GM23248 (cell line): ENCODE data around the gene JAGN1. TPM values are rescaled to one million over a fixed set of nuclear protein-coding genes. Genes with fewer than 3 reads are reported as not detected.

Experiments
- DNase-seq: peaks from one replicate; pipeline ENCODE4 v3.0.0-alpha.2; 2015
- H2AFZ ChIP-seq: fragments of 200-600 bp; sonication (generic); 2 replicates; pipeline ENCODE4 v1.6.1; 2016; ENCODE audit warnings: antibody characterized with exemption
- H3F3A ChIP-seq: fragments of 200-600 bp; sonication (generic); 2 replicates; pipeline ENCODE4 v1.6.1; 2016; ENCODE audit warnings: mild to moderate bottlenecking, antibody characterized with exemption, mixed run types; ENCODE audit not compliant: insufficient read depth
- H3K27ac ChIP-seq: fragments of 200-600 bp; sonication (generic); 2 replicates; pipeline ENCODE4 v1.5.1; 2016; ENCODE audit warnings: mild to moderate bottlenecking
- H3K27me3 ChIP-seq: fragments of 200-600 bp; sonication (generic); replicated peaks from 2 replicates; pipeline ENCODE4 v1.6.1; 2016; ENCODE audit warnings: mild to moderate bottlenecking; ENCODE audit not compliant: insufficient read depth
- H3K36me3 ChIP-seq: fragments of 200-600 bp; sonication (generic); 2 replicates; pipeline ENCODE4 v1.6.1; 2016; ENCODE audit warnings: low read depth, mild to moderate bottlenecking
- H3K4me1 ChIP-seq: fragments of 200-600 bp; sonication (generic); 2 replicates; pipeline ENCODE4 v1.6.1; 2016; ENCODE audit warnings: mild to moderate bottlenecking; ENCODE audit not compliant: insufficient read depth
- H3K4me2 ChIP-seq: fragments of 200-600 bp; sonication (generic); one replicate; pipeline ENCODE4 v1.6.1; 2016; ENCODE audit warnings: mild to moderate bottlenecking; ENCODE audit not compliant: unreplicated experiment
- H3K4me3 ChIP-seq: fragments of 200-600 bp; sonication (generic); 2 replicates; pipeline ENCODE4 v1.5.1; 2016; ENCODE audit warnings: mild to moderate bottlenecking
- H3K79me2 ChIP-seq: fragments of 200-600 bp; sonication (generic); 2 replicates; pipeline ENCODE4 v1.6.1; 2016; ENCODE audit warnings: mild to moderate bottlenecking; ENCODE audit not compliant: insufficient read depth
- H3K9ac ChIP-seq: fragments of 200-600 bp; sonication (generic); 2 replicates; pipeline ENCODE4 v1.6.1; 2016; ENCODE audit warnings: mild to moderate bottlenecking
- H3K9me2 ChIP-seq: fragments of 200-600 bp; sonication (generic); 2 replicates; pipeline ENCODE4 v1.6.1; 2016; ENCODE audit warnings: mixed run types, mild to moderate bottlenecking, moderate library complexity; ENCODE audit not compliant: insufficient read depth
- H3K9me3 ChIP-seq: fragments of 200-600 bp; sonication (generic); one replicate; pipeline ENCODE4 v1.6.1; 2017; ENCODE audit warnings: low read depth
- H4K20me1 ChIP-seq: fragments of 200-600 bp; sonication (generic); 2 replicates; pipeline ENCODE4 v1.6.0; 2016; ENCODE audit not compliant: insufficient read depth
- EZH2 ChIP-seq: fragments of 200-600 bp; sonication (generic); IDR thresholded peaks from 2 replicates; pipeline ENCODE4 v1.6.1; 2018; ENCODE audit warnings: antibody characterized with exemption, mild to moderate bottlenecking; ENCODE audit not compliant: insufficient read depth, poor library complexity, severe bottlenecking
- EZH2phosphoT487 ChIP-seq: fragments of 200-600 bp; sonication (generic); IDR thresholded peaks from 2 replicates; pipeline ENCODE4 v1.6.1; 2018; ENCODE audit warnings: antibody characterized with exemption, moderate library complexity, mild to moderate bottlenecking, low read depth; ENCODE audit not compliant: insufficient read depth
- WGBS, 2 experiments: methylation state at CpG; one replicate each; pipeline ENCODE4 v1.1.6; 2015 to 2017; ENCODE audit warnings: low lambda C conversion rate in 2 of 2, low coverage in 1 of 2; ENCODE audit errors: missing lambda C conversion rate in 2 of 2; 5-methylcytosine and 5-hydroxymethylcytosine counted together
- in situ Hi-C: fragments of 300-500 bp; cut with MboI; formaldehyde crosslinking; loops from 2 replicates; pipeline ENCODE4 v1.15.0; 2020
- polyA plus RNA-seq: library from polyadenylated mRNA; unstranded; fragments of >200 nt; fragmentation: Nextera tagmentation; extraction: Ambion mirVana; gene quantifications from 2 replicates; pipeline ENCODE4 v1.2.1, GENCODE V29; 2016
- total RNA-seq: library from RNA; depleted of rRNA; stranded (reverse); fragments of >200 nt; shearing (Covaris generic); gene quantifications from 2 replicates; pipeline ENCODE4 v1.2.3, GENCODE V29; 2014; rRNA removed

Gene JAGN1
- total RNA-seq (32.9 and 35.7 TPM in 2 replicates), polyA plus RNA-seq (45.3 and 46.8 TPM in 2 replicates)

- no peak for TF ChIP-seq EZH2phosphoT487
- no peak for TF ChIP-seq EZH2
- Histone ChIP-seq H4K20me1 (no peaks in the 10 kb centered on the region), H3K9me3 (no peaks in the 10 kb centered on the region), H3K27ac (peak within 1 kb of the TSS; percentile 64), H3K4me1 (peaks cover 12% of the 10 kb centered on the region), H3K27me3 (no peaks in the 10 kb centered on the region), H3F3A (peaks cover 24% of the 10 kb centered on the region), H3K4me2 (peak within 1 kb of the TSS; percentile 83), H3K36me3 (peaks cover 14% of the 10 kb centered on the region), H3K9me2 (no peaks in the 10 kb centered on the region), H3K9ac (peak within 1 kb of the TSS; percentile 95), H2AFZ (peak within 1 kb of the TSS; percentile 91), H3K4me3 (peak within 1 kb of the TSS; percentile 83), H3K79me2 (peaks cover 29% of the 10 kb centered on the region)
- whole genome bisulfite sequencing, 2 experiments = 1 to 3% methylated on average over 26 to 45 of the region's 62 CpGs
- peak; percentile 93 for DNase-seq
- in situ Hi-C loops = no loop called here
Measured at GRCh38 chr3:9890249-9891071, at the start of gene JAGN1. Gene JAGN1, plus strand, starts transcription at chr3:9890610. Its CDS starts 113 bp downstream, at chr3:9890723.

GRCh38 chr3:9841015-9841414, 49.4 kb upstream of the JAGN1 start:
- peaks cover 13% of the 10 kb centered on the region; the same call in 1 of the 2 replicates for H3K36me3 ChIP-seq
- TF ChIP-seq EZH2 = no peak
- no peak for TF ChIP-seq EZH2phosphoT487
- no peak overlapping the region for H3K27ac ChIP-seq
- no peak overlapping the region for H3K4me2 ChIP-seq
- H3K9me2 ChIP-seq = no peaks in the 10 kb centered on the region
- no peak overlapping the region for H3K9ac ChIP-seq
- no peaks in the 10 kb centered on the region for H3K4me1 ChIP-seq
- no peaks in the 10 kb centered on the region for H3K9me3 ChIP-seq
- 82 to 85% methylated on average over 8 of the region's 8 CpGs for WGBS, 2 experiments
- DNase-seq = no peak
- no peaks in the 10 kb centered on the region; the same call in 1 of the 2 replicates for H3F3A ChIP-seq
- no peak overlapping the region for H3K4me3 ChIP-seq
- H4K20me1 ChIP-seq = no peaks in the 10 kb centered on the region
- no peak overlapping the region for H2AFZ ChIP-seq
- peaks cover 13% of the 10 kb centered on the region for H3K79me2 ChIP-seq
- in situ Hi-C loops = no loop called here
- no peaks in the 10 kb centered on the region for H3K27me3 ChIP-seq

GRCh38 chr3:9843715-9844438, 46.5 kb upstream of the JAGN1 start, which contains the start of gene RPUSD3:
Gene RPUSD3, minus strand, starts transcription at chr3:9844008. Its CDS starts 18 bp downstream, at chr3:9843990.
- Histone ChIP-seq H4K20me1 (no peaks in the 10 kb centered on the region), H3F3A (no peaks in the 10 kb centered on the region; the same call in 1 of the 2 replicates), H3K27me3 (no peaks in the 10 kb centered on the region), H3K27ac (peak within 1 kb of the TSS; percentile 48), H3K4me3 (peak within 1 kb of the TSS; percentile 82), H3K79me2 (peaks cover 13% of the 10 kb centered on the region), H3K4me2 (peak within 1 kb of the TSS; percentile 80), H3K36me3 (peaks cover 13% of the 10 kb centered on the region; the same call in 1 of the 2 replicates), H3K9me2 (no peaks in the 10 kb centered on the region), H2AFZ (peak within 1 kb of the TSS; percentile 94), H3K4me1 (no peaks in the 10 kb centered on the region), H3K9me3 (no peaks in the 10 kb centered on the region), H3K9ac (peak within 1 kb of the TSS; percentile 78)
- 1% methylated on average over 42 of the region's 42 CpGs for WGBS, 2 experiments
- in situ Hi-C loops = no loop called here
- TF ChIP-seq EZH2 (no peak), EZH2phosphoT487 (no peak)
- peak; percentile 96 for DNase-seq

DNA sequence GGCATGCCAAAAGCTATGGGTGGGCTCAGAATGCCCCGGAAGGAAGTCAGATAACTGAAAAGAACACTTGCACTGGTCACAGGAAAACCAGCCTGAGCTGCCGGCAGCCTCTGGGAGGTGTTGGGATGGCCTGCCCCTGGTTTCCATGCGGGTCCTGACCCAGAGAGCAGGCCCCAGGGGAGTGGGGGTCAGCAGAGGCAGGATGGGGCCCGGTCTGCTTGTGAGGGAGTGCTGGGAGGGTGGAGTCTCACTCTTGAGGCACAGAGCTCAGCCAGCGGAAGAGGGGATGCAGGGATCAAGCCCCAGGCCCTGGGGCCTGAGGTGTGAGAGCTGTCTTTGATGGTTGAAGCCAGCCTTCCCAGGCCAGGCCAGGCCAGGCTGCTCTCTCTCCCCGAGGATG, 44.2 kb upstream of the JAGN1 start:
- Histone ChIP-seq H4K20me1 (no peaks in the 10 kb centered on the region), H3K9me2 (no peaks in the 10 kb centered on the region), H3K9me3 (no peaks in the 10 kb centered on the region), H3K36me3 (peaks cover 7% of the 10 kb centered on the region; the same call in 1 of the 2 replicates), H3K79me2 (peaks cover 13% of the 10 kb centered on the region), H3K9ac (no peak overlapping the region), H2AFZ (no peak overlapping the region), H3K27me3 (no peaks in the 10 kb centered on the region), H3K4me3 (no peak overlapping the region), H3K4me2 (no peak overlapping the region), H3K4me1 (no peaks in the 10 kb centered on the region), H3F3A (no peaks in the 10 kb centered on the region; the same call in 1 of the 2 replicates), H3K27ac (no peak overlapping the region)
- no peak for DNase-seq
- in situ Hi-C loops = no loop called here
- WGBS, 2 experiments = 72 to 75% methylated on average over 6 of the region's 6 CpGs
- TF ChIP-seq EZH2phosphoT487 = no peak
- TF ChIP-seq EZH2 = no peak
